NCI-H748 treated with DMSO at 0.1 percent for 48 hours (cell line): ENCODE data around the gene CDH2.

Source experiments
- DNase-seq: peaks from one replicate; lab custom pipeline; 2025; lab: John Stamatoyannopoulos, UW

The CDH2 gene

GRCh38 chr18:28088477-28088876 lies 88.5 kb downstream of the CDH2 start:
- no peak for DNase-seq

GRCh38 chr18:28086670-28087552 lies 90.0 kb downstream of the CDH2 start:
- no peak for DNase-seq

GRCh38 chr18:28081516-28081915 lies 95.4 kb downstream of the CDH2 start:
- no peak for DNase-seq

GRCh38 chr18:28080876-28081300 lies 96.0 kb downstream of the CDH2 start:
- no peak for DNase-seq

GRCh38 chr18:28079883-28080282 lies 97.0 kb downstream of the CDH2 start:
- DNase-seq: no peak

GRCh38 chr18:28078849-28079248 lies 98.1 kb downstream of the CDH2 start:
- no peak for DNase-seq

- DNase-seq: no peak
These were observed 98.6 kb downstream of the CDH2 start for GRCh38 chr18:28078298-28078697.

- DNase-seq: no peak
These were observed 101.4 kb downstream of the CDH2 start for GRCh38 chr18:28075501-28075900.

GRCh38 chr18:28074076-28074475 lies 102.9 kb downstream of the CDH2 start:
- no peak for DNase-seq

- DNase-seq: no peak
These were observed 103.3 kb downstream of the CDH2 start for GRCh38 chr18:28073658-28074057.

GRCh38 chr18:28071199-28071598 lies 105.7 kb downstream of the CDH2 start:
- DNase-seq: no peak

- DNase-seq: no peak
These were observed 108.7 kb downstream of the CDH2 start for GRCh38 chr18:28068207-28068606.

- DNase-seq: no peak
These were observed 109.6 kb downstream of the CDH2 start for GRCh38 chr18:28067346-28067745.

- DNase-seq: no peak
These were observed 111.1 kb downstream of the CDH2 start for GRCh38 chr18:28065793-28066186.

GRCh38 chr18:28065031-28065792 lies 111.7 kb downstream of the CDH2 start:
- DNase-seq: no peak

GRCh38 chr18:28063926-28064325 lies 113.0 kb downstream of the CDH2 start:
- no peak for DNase-seq

- DNase-seq: no peak
These were observed 113.6 kb downstream of the CDH2 start for GRCh38 chr18:28063271-28063761.

- DNase-seq: no peak
These were observed 114.5 kb downstream of the CDH2 start for GRCh38 chr18:28062443-28062842.

GRCh38 chr18:28059861-28060260 lies 117.1 kb downstream of the CDH2 start:
- DNase-seq: no peak

- DNase-seq: no peak
These were observed 126.4 kb downstream of the CDH2 start for GRCh38 chr18:28050545-28050944.

GRCh38 chr18:28048612-28049011 lies 128.3 kb downstream of the CDH2 start:
- DNase-seq: no peak

GRCh38 chr18:28045880-28046279 lies 131.1 kb downstream of the CDH2 start:
- DNase-seq: no peak
